Measurements from ENCODE around the gene TMEM178B. TPM values are rescaled to one million over a fixed set of nuclear protein-coding genes. Genes with fewer than 3 reads are reported as not detected.
A peak's percentile ranks its signal among the peaks of the same experiment; 100 is the strongest.

TMEM178B gene
- total RNA-seq, 2 donors from 2014 or later = 1.7 to 4.1 TPM

GRCh38 chr7:141442781-141443180 is 368.9 kb downstream of the TMEM178B start:
- Histone ChIP-seq H3K4me3 (ENCODE audit: low read length) (no peak overlapping the region), H3K27ac (ENCODE audit: low read depth, low read length) (no peak overlapping the region), H3K9me3 (ENCODE audit: control insufficient read depth, low read length) (no peaks in the 10 kb centered on the region), H3K27me3 (ENCODE audit: control insufficient read depth, insufficient read depth, low read length, poor library complexity, severe bottlenecking) (no peaks in the 10 kb centered on the region), H3K9ac (ENCODE audit: extremely low read depth, low read length, poor library complexity, severe bottlenecking) (no peak overlapping the region), H3K36me3 (ENCODE audit: control insufficient read depth, insufficient read depth, low read length) (no peaks in the 10 kb centered on the region), H3K4me1 (ENCODE audit: control insufficient read depth, insufficient read depth, low read length) (no peaks in the 10 kb centered on the region)
- no peak overlapping the region for H3K27ac Mint-ChIP-seq
- no peaks in the 10 kb centered on the region for H3K27me3 Mint-ChIP-seq (ENCODE audit: insufficient read depth)
- TF ChIP-seq CTCF (conservative IDR thresholded peaks at IDR 0.05) = no peak
- H3K4me3 Mint-ChIP-seq = no peak overlapping the region
- H3K36me3 Mint-ChIP-seq (ENCODE audit: low read depth) = no peaks in the 10 kb centered on the region
- no peak for DNase-seq
- H3K4me1 Mint-ChIP-seq = peaks cover 3% of the 10 kb centered on the region
- no peaks in the 10 kb centered on the region for H3K9me3 Mint-ChIP-seq
- 83 to 92% methylated on average over 2 of the region's 2 CpGs for whole genome bisulfite sequencing, 2 experiments (ENCODE audit: insufficient coverage in 1 of 2, insufficient read length in 1 of 2)

- no peak overlapping the region for H3K9ac ChIP-seq (ENCODE audit: extremely low read depth, low read length, poor library complexity, severe bottlenecking)
- no peaks in the 10 kb centered on the region for H3K4me1 ChIP-seq (ENCODE audit: control insufficient read depth, insufficient read depth, low read length)
- no peaks in the 10 kb centered on the region for H3K27me3 Mint-ChIP-seq (ENCODE audit: insufficient read depth)
- no peaks in the 10 kb centered on the region for H3K9me3 Mint-ChIP-seq
- H3K36me3 ChIP-seq (ENCODE audit: control insufficient read depth, insufficient read depth, low read length) = no peaks in the 10 kb centered on the region
- no peaks in the 10 kb centered on the region for H3K27me3 ChIP-seq (ENCODE audit: control insufficient read depth, insufficient read depth, low read length, poor library complexity, severe bottlenecking)
- no peak overlapping the region for H3K4me3 ChIP-seq (ENCODE audit: low read length)
- H3K9me3 ChIP-seq (ENCODE audit: control insufficient read depth, low read length) = no peaks in the 10 kb centered on the region
- 90 to 100% methylated on average over 2 to 5 of the region's 5 CpGs for WGBS, 2 experiments (ENCODE audit: insufficient coverage in 1 of 2, insufficient read length in 1 of 2)
- H3K4me3 Mint-ChIP-seq = no peak overlapping the region
- no peaks in the 10 kb centered on the region for H3K36me3 Mint-ChIP-seq (ENCODE audit: low read depth)
- H3K4me1 Mint-ChIP-seq = no peaks in the 10 kb centered on the region
- H3K27ac ChIP-seq (ENCODE audit: low read depth, low read length) = no peak overlapping the region
- no peak overlapping the region for H3K27ac Mint-ChIP-seq
- no peak for DNase-seq
- no peak for TF ChIP-seq CTCF (conservative IDR thresholded peaks at IDR 0.05)
Observed at GRCh38 chr7:141444961-141445360, 371.1 kb downstream of the TMEM178B start.

- Histone ChIP-seq H3K9ac (ENCODE audit: extremely low read depth, low read length, poor library complexity, severe bottlenecking) (no peak overlapping the region), H3K4me3 (ENCODE audit: low read length) (no peak overlapping the region), H3K27ac (ENCODE audit: low read depth, low read length) (no peak overlapping the region), H3K9me3 (ENCODE audit: control insufficient read depth, low read length) (no peaks in the 10 kb centered on the region), H3K36me3 (ENCODE audit: control insufficient read depth, insufficient read depth, low read length) (no peaks in the 10 kb centered on the region), H3K4me1 (ENCODE audit: control insufficient read depth, insufficient read depth, low read length) (no peaks in the 10 kb centered on the region), H3K27me3 (ENCODE audit: control insufficient read depth, insufficient read depth, low read length, poor library complexity, severe bottlenecking) (no peaks in the 10 kb centered on the region)
- Mint-ChIP-seq H3K4me1 (no peaks in the 10 kb centered on the region), H3K4me3 (no peak overlapping the region), H3K36me3 (ENCODE audit: low read depth) (no peaks in the 10 kb centered on the region), H3K27me3 (ENCODE audit: insufficient read depth) (no peaks in the 10 kb centered on the region), H3K9me3 (no peaks in the 10 kb centered on the region), H3K27ac (no peak overlapping the region)
- no peak for TF ChIP-seq CTCF (conservative IDR thresholded peaks at IDR 0.05)
- DNase-seq = peak; percentile 24
- 89 to 94% methylated on average over 6 of the region's 6 CpGs for WGBS, 2 experiments (ENCODE audit: insufficient coverage in 1 of 2, insufficient read length in 1 of 2)
Observed at GRCh38 chr7:141451232-141451631, 377.4 kb downstream of the TMEM178B start.
